GM21529 (cell line): ENCODE measurements around the gene CCSER2.
A peak's percentile ranks its signal among the peaks of the same experiment; 100 is the strongest.
"Not testable (repeated sequence)": the region's sequence is repeated elsewhere in the genome, so short reads cannot be mapped to it uniquely, and the experiment has no call there.

Experiments
- ATAC-seq: cut with Tn5 transposase; IDR thresholded peaks from one replicate; pipeline ENCODE4 v1.9.1; 2021; ENCODE audit not compliant: unreplicated experiment

CCSER2 gene

DNA sequence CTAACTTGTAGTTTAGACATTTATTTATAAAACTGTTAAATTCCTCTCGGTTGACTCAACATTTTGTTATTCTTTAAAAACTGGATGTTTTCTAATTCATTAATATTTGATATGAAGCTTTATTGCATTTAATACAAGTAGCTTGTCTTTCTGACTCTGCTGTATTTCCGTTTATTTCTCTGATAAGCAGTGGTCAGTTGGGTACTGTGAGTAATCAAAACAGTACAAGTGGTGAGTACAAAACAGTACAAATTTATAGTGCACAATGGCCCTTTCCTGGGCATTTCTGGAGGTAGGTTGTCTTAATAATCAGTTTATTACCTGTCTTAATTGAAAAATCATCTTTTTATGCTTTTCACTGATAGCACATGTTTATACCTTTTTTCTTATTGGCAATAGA is 182.7 kb downstream of the CCSER2 start:
- ATAC-seq: no peak

- no peak for ATAC-seq
Measured at GRCh38 chr10:84511709-84512285, 183.4 kb downstream of the CCSER2 start.

DNA sequence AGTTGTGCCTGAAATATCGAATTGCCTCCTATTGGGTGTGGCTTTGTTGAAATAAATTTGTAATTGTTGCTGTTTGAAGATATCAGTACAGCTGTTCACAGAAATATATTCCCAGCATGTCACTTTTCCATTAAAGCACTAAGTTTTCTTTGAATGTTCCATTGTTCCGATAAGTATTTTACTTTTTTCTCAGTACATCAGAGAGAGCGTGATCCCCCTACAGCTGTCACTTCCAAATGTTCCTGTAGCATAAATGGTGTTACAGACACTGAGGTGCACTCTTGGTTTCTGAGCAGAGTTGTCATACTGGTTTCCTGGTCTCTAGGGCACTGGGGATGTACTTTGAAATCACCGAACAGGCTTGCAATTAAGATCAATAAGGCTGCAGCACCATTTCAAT is 189.2 kb downstream of the CCSER2 start:
- no peak for ATAC-seq

DNA sequence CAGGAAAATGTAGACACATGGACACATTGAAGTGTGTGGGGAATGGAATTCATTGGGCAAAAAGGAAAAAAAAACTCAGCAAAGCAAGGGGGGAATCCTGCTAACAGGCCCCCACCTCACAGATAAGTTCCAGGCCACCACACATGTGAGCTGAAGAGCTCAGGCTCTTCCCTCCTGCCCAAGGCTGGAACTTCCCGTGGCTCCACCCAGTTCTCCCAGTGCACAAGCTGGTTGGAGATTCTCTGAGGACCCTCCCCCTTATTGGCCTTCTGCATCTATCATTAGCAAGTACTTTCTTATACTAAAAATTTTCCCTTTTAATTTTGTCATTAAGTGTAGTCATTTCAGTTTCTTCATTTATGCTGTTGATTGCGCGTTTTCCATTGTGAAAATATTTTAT is 190.8 kb downstream of the CCSER2 start:
- no peak for ATAC-seq

DNA sequence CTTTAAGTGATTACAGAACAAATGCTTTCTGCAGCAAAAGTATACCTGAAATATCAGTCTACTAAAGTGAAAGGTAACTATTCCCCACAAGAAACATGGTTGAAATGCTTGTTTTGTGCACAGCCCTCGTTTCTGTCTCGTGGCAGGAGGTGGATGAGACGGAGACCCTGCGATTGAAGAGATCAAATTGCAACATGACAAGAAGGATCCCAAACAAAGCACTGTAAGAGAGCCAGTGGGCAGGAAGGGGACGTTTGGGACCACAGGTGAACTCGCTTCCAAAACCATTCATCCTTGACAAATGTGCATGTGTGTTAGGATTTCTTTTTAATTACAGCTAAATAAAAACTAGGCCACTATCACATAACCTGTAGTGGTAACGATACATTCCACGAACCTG is 192.6 kb downstream of the CCSER2 start:
- no peak for ATAC-seq

DNA sequence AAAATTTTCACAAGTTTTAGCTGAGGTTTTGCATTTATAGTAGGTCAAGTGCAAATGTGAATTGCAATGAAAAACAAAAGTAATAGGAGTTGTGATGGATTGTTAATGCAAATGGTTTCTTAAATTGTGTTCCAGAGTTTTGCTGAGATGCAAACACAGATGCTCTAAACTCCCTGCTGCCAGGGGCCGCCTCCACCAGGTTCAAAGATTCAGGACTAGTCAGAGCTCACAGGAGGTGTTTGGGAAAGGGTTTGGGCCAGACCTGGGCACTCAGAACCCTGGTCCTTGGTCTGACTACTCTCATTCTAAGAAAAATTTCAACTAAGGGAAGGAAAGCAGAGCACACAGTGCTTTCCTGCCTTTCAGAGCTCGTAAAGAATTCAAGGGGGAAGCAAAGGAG is 193.1 kb downstream of the CCSER2 start:
- no peak for ATAC-seq

- no peak for ATAC-seq
Measured at GRCh38 chr10:84522612-84523462, 194.4 kb downstream of the CCSER2 start.

- no peak for ATAC-seq
Measured at GRCh38 chr10:84523526-84523925, 195.1 kb downstream of the CCSER2 start.

DNA sequence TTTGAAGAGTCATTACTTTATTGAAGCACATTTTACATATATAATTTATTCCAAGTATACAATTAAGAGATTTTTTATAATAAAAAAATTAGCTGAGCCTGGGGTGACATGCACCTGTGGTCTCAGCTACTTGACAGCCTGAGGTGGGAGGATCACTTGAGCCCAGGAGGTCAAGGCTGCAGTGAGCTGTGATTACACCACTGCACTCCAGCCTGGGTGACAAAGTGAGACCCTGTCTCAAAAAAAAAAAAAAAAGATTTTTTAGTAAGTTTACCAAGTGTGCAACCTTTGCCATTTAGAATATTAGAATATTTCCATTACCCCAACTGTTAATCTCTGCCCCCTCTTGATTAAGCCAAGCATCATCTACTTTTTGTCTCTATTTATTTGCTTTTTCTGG is 196.0 kb downstream of the CCSER2 start:
- ATAC-seq: no peak

GRCh38 chr10:84525120-84525806 is 196.9 kb downstream of the CCSER2 start:
- ATAC-seq: no peak

GRCh38 chr10:84525807-84526182 is 197.4 kb downstream of the CCSER2 start:
- ATAC-seq: not testable (repeated sequence)

DNA sequence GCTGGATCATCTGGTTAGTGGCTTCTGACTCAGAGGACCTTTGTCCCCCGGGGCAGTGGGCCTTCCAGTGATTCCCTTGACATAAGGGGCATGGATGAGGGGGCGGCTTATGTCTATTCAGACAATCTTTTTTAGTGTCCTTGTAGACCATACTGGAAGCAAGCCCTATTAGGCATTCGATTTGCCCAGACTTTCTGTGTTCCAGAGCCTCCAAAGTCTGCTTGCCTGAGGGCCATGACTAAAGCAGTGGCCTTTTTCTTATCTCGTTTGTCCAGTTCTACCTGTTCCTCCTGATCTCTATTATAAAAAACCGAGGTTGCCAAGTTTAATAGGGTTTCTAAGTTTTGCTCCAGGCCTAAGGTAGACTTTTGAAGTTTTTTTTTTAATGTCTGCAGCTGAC is 199.0 kb downstream of the CCSER2 start:
- ATAC-seq: not testable (repeated sequence)

DNA sequence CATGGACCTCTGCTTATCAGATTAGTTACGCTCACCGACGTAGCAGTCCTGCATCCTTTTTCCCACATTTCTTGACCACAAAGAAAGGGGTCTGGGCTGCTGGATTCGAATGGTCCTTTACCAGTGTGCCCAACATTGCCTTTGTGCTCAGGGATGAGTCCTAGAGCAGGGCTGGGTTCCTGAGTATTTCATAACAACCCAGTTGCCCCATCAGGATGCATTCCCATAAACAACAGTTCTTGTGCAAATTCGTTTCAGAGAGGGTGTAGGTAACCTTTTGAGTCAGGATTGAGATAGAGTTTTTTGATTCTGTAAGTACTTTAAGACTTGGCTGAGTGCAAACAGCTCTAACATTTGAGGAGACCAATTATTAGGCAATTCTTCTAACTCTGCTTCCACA is 200.1 kb downstream of the CCSER2 start:
- not testable (repeated sequence) for ATAC-seq

DNA sequence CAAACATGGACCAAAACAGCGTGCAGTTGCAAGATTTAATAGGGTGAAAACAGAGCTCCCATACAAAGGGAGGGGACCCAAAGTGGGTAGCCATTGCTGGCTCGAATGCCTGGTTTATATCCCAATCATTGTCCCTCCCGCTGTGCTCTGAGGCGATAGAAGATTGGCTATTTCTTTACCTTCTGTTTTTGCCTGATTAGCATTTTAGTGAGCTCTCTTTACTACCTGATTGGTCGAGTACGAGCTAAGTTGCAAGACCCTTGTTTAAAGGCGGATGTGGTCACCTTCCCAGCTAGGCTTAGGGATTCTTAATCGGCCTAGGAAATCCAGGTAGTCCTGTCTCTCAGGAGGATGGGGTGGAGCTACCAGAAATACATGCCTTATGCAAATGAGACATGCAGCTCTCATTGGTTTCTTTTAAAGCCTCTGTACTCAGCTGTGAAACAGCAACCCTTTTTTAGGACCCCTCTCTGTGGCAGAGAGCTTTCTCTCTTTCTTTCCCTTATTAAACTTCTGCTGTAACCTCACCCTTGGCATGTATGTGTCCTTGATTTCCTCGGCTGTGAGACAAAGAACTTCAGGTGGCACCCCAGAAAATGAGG is 202.4 kb downstream of the CCSER2 start:
- ATAC-seq: no peak

- ATAC-seq: no peak
Measured at GRCh38 chr10:84531396-84531795, 203.0 kb downstream of the CCSER2 start.

DNA sequence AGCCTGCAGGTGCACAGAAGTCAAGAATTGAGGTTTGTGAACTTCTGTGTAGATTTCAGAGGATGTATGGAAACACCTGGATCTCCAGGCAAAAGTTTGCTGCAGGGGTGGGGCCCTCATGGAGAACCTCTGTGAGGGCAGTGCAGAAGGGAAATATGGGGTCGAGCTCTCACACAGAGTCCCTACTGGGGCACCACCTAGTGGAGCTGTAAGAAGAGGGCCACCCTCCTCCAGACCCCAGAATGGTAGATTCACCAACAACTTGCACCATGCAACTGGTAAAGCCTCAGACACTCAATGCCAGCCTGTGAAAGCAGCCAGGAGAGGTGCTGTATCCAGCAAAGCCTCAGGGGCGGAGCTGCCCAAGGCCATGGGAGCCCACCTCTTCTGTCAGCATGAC is 205.8 kb downstream of the CCSER2 start:
- ATAC-seq: no peak

GRCh38 chr10:84537447-84537931 is 209.1 kb downstream of the CCSER2 start:
- peak; percentile 75 for ATAC-seq

GRCh38 chr10:84538036-84538435 is 209.6 kb downstream of the CCSER2 start:
- ATAC-seq: no peak

GRCh38 chr10:84539216-84539615 is 210.8 kb downstream of the CCSER2 start:
- ATAC-seq: no peak

DNA sequence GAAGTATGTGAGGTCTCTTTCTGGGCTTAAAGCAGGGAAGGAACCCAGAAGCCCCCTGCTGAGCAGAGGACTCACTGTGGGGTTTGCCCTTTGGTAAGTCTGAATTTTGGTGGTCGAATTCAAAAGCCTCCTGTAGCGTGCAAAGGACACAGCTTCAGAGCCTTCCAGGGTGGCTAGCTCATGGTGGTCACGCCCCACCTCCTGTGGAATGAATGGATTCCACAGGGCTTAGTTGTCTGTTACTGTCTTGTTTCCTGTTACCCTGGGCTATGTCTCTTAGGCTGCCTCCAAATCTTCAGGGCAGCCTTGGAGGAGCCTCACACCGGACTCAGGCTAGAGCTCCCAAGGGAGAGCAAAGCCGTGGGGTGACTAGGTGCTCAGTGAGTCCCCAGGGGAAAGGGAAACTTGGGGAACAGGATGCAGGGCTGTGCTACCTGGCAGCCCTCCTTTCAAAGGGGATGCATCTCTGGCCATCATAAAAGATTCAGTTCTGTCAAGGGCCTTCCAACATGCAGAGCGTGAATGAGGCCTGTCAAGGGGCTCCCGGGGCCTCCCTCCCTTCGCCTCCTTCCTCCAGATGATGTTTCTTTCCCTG is 211.7 kb downstream of the CCSER2 start:
- peak; percentile 12 for ATAC-seq

GRCh38 chr10:84540617-84541288 is 212.4 kb downstream of the CCSER2 start:
- peak; percentile 84 for ATAC-seq
